Body of pancreas (tissue), 4 donors: ENCODE measurements around the gene GAGE10.

Experiments used
- CTCF ChIP-seq, 7 experiments: fragments of 450-650 bp in 4 of 7; fragments of 200-600 bp in 3 of 7; sonication (generic) in 3 of 7; IDR thresholded peaks; one replicate each; pipeline ENCODE4 v1.5.1; 2016 to 2019; ENCODE audit warnings: antibody characterized with exemption in 7 of 7
- POLR2A ChIP-seq, 3 donors: fragments of 450-650 bp; IDR thresholded peaks; one replicate each; pipeline ENCODE4 v1.6.1; 2016; ENCODE audit warnings: antibody characterized with exemption in 3 of 3, mild to moderate bottlenecking in 2 of 3

- TF ChIP-seq CTCF (IDR thresholded peaks at IDR 0.05) (no peak), POLR2A (IDR thresholded peaks at IDR 0.05) (peak in 2 of 3 donors; percentile 15 to 60)
Observed at GRCh38 chrX:49269767-49270248, 33.6 kb upstream of the GAGE10 start, which contains the start of gene PPP1R3F.
